GM12891 (cell line): ENCODE measurements around the gene ABHD1.

Experiments used
- POLR2A ChIP-seq: IDR thresholded peaks from 2 replicates; pipeline ENCODE4 v1.6.1; 2011; ENCODE audit warnings: low read depth, low read length, control low read depth
- POLR2AphosphoS5 ChIP-seq: IDR thresholded peaks from 2 replicates; pipeline ENCODE4 v1.6.1; 2011; ENCODE audit warnings: low read depth, low read length, control low read depth
- SPI1 ChIP-seq: IDR thresholded peaks from 2 replicates; pipeline ENCODE4 v1.6.1; 2011; ENCODE audit warnings: low read depth, low read length, control low read depth

DNA sequence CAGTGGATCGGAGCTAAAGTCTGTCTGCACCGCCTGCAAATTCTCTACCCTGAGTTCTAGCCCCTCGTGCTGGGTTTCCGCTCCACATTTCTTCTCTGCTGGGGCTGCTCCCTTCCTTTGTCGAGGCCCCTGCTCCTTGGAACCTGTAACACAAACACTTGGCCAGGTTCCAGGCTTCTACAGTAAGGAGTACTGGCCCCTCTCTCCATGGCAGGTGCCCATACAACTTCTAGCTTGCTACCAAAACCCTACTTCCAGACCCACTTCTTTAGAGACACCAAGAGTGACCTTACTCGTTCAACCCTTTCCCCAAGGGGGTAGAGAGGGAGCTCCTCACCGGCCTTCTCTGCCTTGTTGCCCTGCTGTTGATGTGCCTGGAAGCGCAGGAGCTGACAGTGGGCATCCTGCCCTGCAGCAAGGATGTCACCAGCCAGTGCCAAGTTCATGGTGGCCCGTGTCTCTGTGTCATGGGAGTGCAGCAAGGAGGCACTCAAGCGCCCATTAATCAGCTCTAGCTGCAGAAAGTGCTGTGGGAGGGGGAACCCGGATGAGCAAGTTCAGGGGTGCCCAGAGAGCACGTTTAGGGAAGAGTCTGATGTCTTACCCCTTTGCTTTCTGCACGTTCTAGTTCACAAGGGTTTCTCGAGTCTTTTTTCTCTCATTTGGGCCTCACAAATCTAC, 9.7 kb downstream of the ABHD1 start:
- no peak for TF ChIP-seq POLR2A
- TF ChIP-seq POLR2AphosphoS5 = no peak
- TF ChIP-seq SPI1 = no peak
